Ascending aorta (tissue), 2 donors: ENCODE measurements around the gene TEX51. TPM values are rescaled to one million over a fixed set of nuclear protein-coding genes. Genes with fewer than 3 reads are reported as not detected.

Experiments
- DNase-seq, 2 donors: peaks; one replicate each; pipeline ENCODE4 v3.0.0-alpha.2; 2019; ENCODE audit warnings: low spot score in 2 of 2
- H3K27ac ChIP-seq, 2 donors: fragments of 200-600 bp; sonication (generic); one replicate each; pipeline ENCODE4 v1.5.1; 2016 to 2017; ENCODE audit warnings: mild to moderate bottlenecking in 1 of 2
- H3K27me3 ChIP-seq: fragments of 200-600 bp; sonication (generic); one replicate; pipeline ENCODE4 v1.5.1; 2017
- H3K36me3 ChIP-seq, 2 donors: fragments of 200-600 bp; sonication (generic); one replicate each; pipeline ENCODE4 v1.5.1; 2016
- H3K4me1 ChIP-seq, 2 donors: fragments of 200-600 bp; sonication (generic); one replicate each; pipeline ENCODE4 v1.5.1; 2016 to 2017; ENCODE audit warnings: mild to moderate bottlenecking in 1 of 2
- H3K4me3 ChIP-seq, 2 donors: fragments of 200-600 bp; sonication (generic); one replicate each; pipeline ENCODE4 v1.5.1; 2016 to 2017; ENCODE audit warnings: mild to moderate bottlenecking in 1 of 2
- H3K9me3 ChIP-seq, 2 donors: fragments of 200-600 bp; sonication (generic); one replicate each; pipeline ENCODE4 v1.5.1; 2016
- intact Hi-C: fragments of 100-400 bp; cut with DNase I; formaldehyde crosslinking; loops from one replicate; pipeline ENCODE4 v1.15.1; 2023
- total RNA-seq: library from RNA; depleted of rRNA; stranded (reverse); fragments of >200 nt; gene quantifications from one replicate; pipeline ENCODE4 v1.1.0, GENCODE V29; 2016
- TF ChIP-seq, protein P1 (sequence below), 3 experiments: fragments of 200-600 bp in 2 of 3; fragments of 450-650 bp in 1 of 3; sonication (generic) in 2 of 3; IDR thresholded peaks; one replicate each; pipeline ENCODE4 v1.5.1; 2016 to 2019; ENCODE audit warnings: antibody characterized with exemption in 3 of 3, mild to moderate bottlenecking in 1 of 3, moderate library complexity in 1 of 3

Gene TEX51
- total RNA-seq, 1 donor from 2014 or later = not detected

GRCh38 chr2:126852361-126852760, 46.3 kb upstream of the TEX51 start:
- Histone ChIP-seq H3K9me3 (no peaks in the 10 kb centered on the region), H3K36me3 (no peaks in the 10 kb centered on the region), H3K4me3 (no peak overlapping the region), H3K27ac (no peak overlapping the region), H3K4me1 (no peaks in the 10 kb centered on the region), H3K27me3 (no peaks in the 10 kb centered on the region)
- DNase-seq = no peak
- TF ChIP-seq, protein P1, sequence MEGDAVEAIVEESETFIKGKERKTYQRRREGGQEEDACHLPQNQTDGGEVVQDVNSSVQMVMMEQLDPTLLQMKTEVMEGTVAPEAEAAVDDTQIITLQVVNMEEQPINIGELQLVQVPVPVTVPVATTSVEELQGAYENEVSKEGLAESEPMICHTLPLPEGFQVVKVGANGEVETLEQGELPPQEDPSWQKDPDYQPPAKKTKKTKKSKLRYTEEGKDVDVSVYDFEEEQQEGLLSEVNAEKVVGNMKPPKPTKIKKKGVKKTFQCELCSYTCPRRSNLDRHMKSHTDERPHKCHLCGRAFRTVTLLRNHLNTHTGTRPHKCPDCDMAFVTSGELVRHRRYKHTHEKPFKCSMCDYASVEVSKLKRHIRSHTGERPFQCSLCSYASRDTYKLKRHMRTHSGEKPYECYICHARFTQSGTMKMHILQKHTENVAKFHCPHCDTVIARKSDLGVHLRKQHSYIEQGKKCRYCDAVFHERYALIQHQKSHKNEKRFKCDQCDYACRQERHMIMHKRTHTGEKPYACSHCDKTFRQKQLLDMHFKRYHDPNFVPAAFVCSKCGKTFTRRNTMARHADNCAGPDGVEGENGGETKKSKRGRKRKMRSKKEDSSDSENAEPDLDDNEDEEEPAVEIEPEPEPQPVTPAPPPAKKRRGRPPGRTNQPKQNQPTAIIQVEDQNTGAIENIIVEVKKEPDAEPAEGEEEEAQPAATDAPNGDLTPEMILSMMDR (IDR thresholded peaks at IDR 0.05) = no peak
- intact Hi-C loops = no loop called here

DNA sequence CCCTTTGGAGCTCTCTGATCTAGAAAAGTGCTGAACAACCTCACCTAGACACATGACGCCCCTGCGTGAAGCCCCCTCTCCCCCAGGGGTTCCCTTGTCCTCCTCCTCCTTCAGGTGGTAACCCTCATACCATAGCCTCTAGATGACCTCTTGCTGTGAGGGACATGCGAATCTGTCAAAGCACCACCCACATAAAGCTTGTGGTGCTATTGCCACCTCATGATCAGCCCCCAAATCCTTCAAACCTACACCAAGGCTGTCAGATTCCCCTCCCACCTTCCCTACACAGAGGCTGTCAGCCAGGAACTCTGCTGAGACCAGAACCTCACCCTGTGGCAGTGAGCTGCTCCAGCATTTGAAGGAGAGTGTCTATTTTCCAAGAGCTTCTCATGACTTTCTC, 43.1 kb upstream of the TEX51 start:
- no peak overlapping the region for H3K27ac ChIP-seq

DNA sequence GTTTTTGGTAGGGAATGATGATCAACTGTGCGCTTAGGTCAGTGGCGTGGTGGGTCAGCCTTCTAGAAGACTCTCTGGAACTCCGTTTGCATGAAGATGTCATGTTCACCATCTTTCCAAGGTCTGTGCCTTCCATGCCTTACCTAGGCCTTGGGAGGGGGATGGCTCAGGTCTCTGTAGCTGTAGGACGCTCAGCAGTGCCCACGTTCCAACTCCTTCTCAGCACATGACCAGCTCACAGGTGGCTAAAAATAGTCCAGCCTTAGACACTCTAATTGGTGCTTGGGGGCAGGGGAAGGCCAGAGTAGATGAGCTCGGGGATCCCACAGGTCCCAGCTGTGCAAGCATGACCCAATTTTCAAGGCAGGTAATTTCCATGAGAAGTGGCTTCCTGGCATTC, 42.3 kb upstream of the TEX51 start:
- Histone ChIP-seq H3K9me3 (no peaks in the 10 kb centered on the region), H3K4me1 (no peaks in the 10 kb centered on the region), H3K36me3 (no peaks in the 10 kb centered on the region), H3K4me3 (no peak overlapping the region), H3K27ac (no peak overlapping the region), H3K27me3 (no peaks in the 10 kb centered on the region)
- intact Hi-C loops = no loop called here
- TF ChIP-seq, protein P1 (IDR thresholded peaks at IDR 0.05) = no peak
- no peak for DNase-seq

More for the DNA sequence above, 43.1 kb upstream of the TEX51 start:
- H3K9me3 ChIP-seq = no peaks in the 10 kb centered on the region
- intact Hi-C loops = no loop called here
- no peak for DNase-seq
- no peaks in the 10 kb centered on the region for H3K4me1 ChIP-seq
- H3K36me3 ChIP-seq = no peaks in the 10 kb centered on the region
- H3K4me3 ChIP-seq = no peak overlapping the region
- TF ChIP-seq, protein P1 (IDR thresholded peaks at IDR 0.05) = no peak
- H3K27me3 ChIP-seq = no peaks in the 10 kb centered on the region

GRCh38 chr2:126857502-126857901, 41.2 kb upstream of the TEX51 start:
- Histone ChIP-seq H3K4me1 (no peaks in the 10 kb centered on the region), H3K27me3 (no peaks in the 10 kb centered on the region), H3K9me3 (no peaks in the 10 kb centered on the region), H3K27ac (no peak overlapping the region), H3K4me3 (no peak overlapping the region), H3K36me3 (no peaks in the 10 kb centered on the region)
- TF ChIP-seq, protein P1 (IDR thresholded peaks at IDR 0.05) = no peak
- intact Hi-C loops = no loop called here
- no peak for DNase-seq

GRCh38 chr2:126858013-126858412, 40.7 kb upstream of the TEX51 start:
- no peak for DNase-seq
- Histone ChIP-seq H3K9me3 (no peaks in the 10 kb centered on the region), H3K4me3 (no peak overlapping the region), H3K27me3 (no peaks in the 10 kb centered on the region), H3K36me3 (no peaks in the 10 kb centered on the region), H3K27ac (no peak overlapping the region), H3K4me1 (no peaks in the 10 kb centered on the region)
- TF ChIP-seq, protein P1 (IDR thresholded peaks at IDR 0.05) = no peak
- intact Hi-C loops = no loop called here

GRCh38 chr2:126858436-126858835, 40.3 kb upstream of the TEX51 start:
- TF ChIP-seq, protein P1 (IDR thresholded peaks at IDR 0.05) = no peak
- no peaks in the 10 kb centered on the region for H3K9me3 ChIP-seq
- H3K4me1 ChIP-seq = no peaks in the 10 kb centered on the region
- DNase-seq = no peak
- H3K27me3 ChIP-seq = no peaks in the 10 kb centered on the region
- no peaks in the 10 kb centered on the region for H3K36me3 ChIP-seq
- no peak overlapping the region for H3K27ac ChIP-seq
- no peak overlapping the region for H3K4me3 ChIP-seq
- intact Hi-C loops = no loop called here
